ENCODE measurements around the gene KATNBL1.

GRCh38 chr15:34246276-34246976 is 36.5 kb upstream of the KATNBL1 start:
- TF ChIP-seq, protein P1, sequence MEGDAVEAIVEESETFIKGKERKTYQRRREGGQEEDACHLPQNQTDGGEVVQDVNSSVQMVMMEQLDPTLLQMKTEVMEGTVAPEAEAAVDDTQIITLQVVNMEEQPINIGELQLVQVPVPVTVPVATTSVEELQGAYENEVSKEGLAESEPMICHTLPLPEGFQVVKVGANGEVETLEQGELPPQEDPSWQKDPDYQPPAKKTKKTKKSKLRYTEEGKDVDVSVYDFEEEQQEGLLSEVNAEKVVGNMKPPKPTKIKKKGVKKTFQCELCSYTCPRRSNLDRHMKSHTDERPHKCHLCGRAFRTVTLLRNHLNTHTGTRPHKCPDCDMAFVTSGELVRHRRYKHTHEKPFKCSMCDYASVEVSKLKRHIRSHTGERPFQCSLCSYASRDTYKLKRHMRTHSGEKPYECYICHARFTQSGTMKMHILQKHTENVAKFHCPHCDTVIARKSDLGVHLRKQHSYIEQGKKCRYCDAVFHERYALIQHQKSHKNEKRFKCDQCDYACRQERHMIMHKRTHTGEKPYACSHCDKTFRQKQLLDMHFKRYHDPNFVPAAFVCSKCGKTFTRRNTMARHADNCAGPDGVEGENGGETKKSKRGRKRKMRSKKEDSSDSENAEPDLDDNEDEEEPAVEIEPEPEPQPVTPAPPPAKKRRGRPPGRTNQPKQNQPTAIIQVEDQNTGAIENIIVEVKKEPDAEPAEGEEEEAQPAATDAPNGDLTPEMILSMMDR (IDR thresholded peaks at IDR 0.05): no peak
- TF ChIP-seq ZFX (IDR thresholded peaks at IDR 0.05; ENCODE audit: borderline replicate concordance): no peak
